GM12878 (cell line): ENCODE results near the gene PSIP1. TPM values are rescaled to one million over a fixed set of nuclear protein-coding genes. Genes with fewer than 3 reads are reported as not detected.

ENCODE experiments used
- ATF7 ChIP-seq: fragments of 450-650 bp; IDR thresholded peaks from 2 replicates; pipeline ENCODE4 v1.6.1; 2016; ENCODE audit warnings: low read depth, mild to moderate bottlenecking
- CBX5 ChIP-seq: sonication (generic); IDR thresholded peaks from 2 replicates; pipeline ENCODE4 v1.6.1; 2016; ENCODE audit warnings: low read depth, moderate library complexity, mild to moderate bottlenecking, inconsistent platforms
- CHD1 ChIP-seq: IDR thresholded peaks from 2 replicates; pipeline ENCODE4 v1.6.1; 2012; ENCODE audit warnings: low read depth, low read length, improper control_type of control experiment
- CHD2 ChIP-seq: IDR thresholded peaks from 2 replicates; pipeline ENCODE4 v1.6.1; 2011; ENCODE audit warnings: low read depth, low read length, improper control_type of control experiment, borderline replicate concordance
- CREB1 ChIP-seq: IDR thresholded peaks from 2 replicates; pipeline ENCODE4 v1.6.1; 2012; ENCODE audit warnings: low read depth, mild to moderate bottlenecking, inconsistent platforms
- DPF2 ChIP-seq: fragments of 450-650 bp; IDR thresholded peaks from 2 replicates; pipeline ENCODE4 v1.6.1; 2017; ENCODE audit warnings: mild to moderate bottlenecking
- ESRRA ChIP-seq: IDR thresholded peaks from 2 replicates; pipeline ENCODE4 v1.6.1; 2012; ENCODE audit warnings: mild to moderate bottlenecking, low read length, improper control_type of control experiment
- EZH2 ChIP-seq: IDR thresholded peaks from 2 replicates; pipeline ENCODE4 v1.6.1; 2012; ENCODE audit warnings: low read depth, mild to moderate bottlenecking, control low read depth, inconsistent platforms, low read length, borderline replicate concordance; ENCODE audit not compliant: control insufficient read depth
- FOS ChIP-seq: IDR thresholded peaks from 3 replicates; pipeline ENCODE4 v1.6.1; 2011; ENCODE audit warnings: borderline replicate concordance; ENCODE audit not compliant: insufficient read length; ENCODE audit errors: extremely low read depth
- GABPA ChIP-seq: IDR thresholded peaks from 2 replicates; pipeline ENCODE4 v1.6.1; 2014; ENCODE audit warnings: antibody characterized with exemption, low read depth, mild to moderate bottlenecking, inconsistent platforms
- LARP7 ChIP-seq: fragments of 450-650 bp; IDR thresholded peaks from 2 replicates; pipeline ENCODE4 v1.6.1; 2017; ENCODE audit warnings: mild to moderate bottlenecking
- MEF2B ChIP-seq: fragments of 450-650 bp; IDR thresholded peaks from 2 replicates; pipeline ENCODE4 v1.6.1; 2018; ENCODE audit warnings: mild to moderate bottlenecking, moderate library complexity; ENCODE audit not compliant: partially characterized antibody, poor library complexity, severe bottlenecking
- MTA3 ChIP-seq: IDR thresholded peaks from 2 replicates; pipeline ENCODE4 v1.6.1; 2012; ENCODE audit warnings: low read length, inconsistent platforms, borderline replicate concordance
- MYC ChIP-seq: IDR thresholded peaks from 2 replicates; pipeline ENCODE4 v1.6.1; 2011; ENCODE audit warnings: mild to moderate bottlenecking, low read length, moderate library complexity, inconsistent platforms; ENCODE audit not compliant: insufficient read depth, insufficient replicate concordance, insufficient read length, severe bottlenecking
- NFYB ChIP-seq: IDR thresholded peaks from 2 replicates; pipeline ENCODE4 v1.6.1; 2011; ENCODE audit warnings: low read depth, mild to moderate bottlenecking, low read length, improper control_type of control experiment, moderate library complexity; ENCODE audit not compliant: insufficient read depth
- NR2C2 ChIP-seq: IDR thresholded peaks from 2 replicates; pipeline ENCODE4 v1.6.1; 2011; ENCODE audit warnings: borderline replicate concordance, low read depth; ENCODE audit not compliant: control insufficient read depth, insufficient read length
- NRF1 ChIP-seq: conservative IDR thresholded peaks from 2 replicates; pipeline ENCODE4 v1.6.1; 2011; ENCODE audit warnings: mild to moderate bottlenecking, low read depth, low read length, improper control_type of control experiment
- RAD51 ChIP-seq: fragments of 450-650 bp; IDR thresholded peaks from 2 replicates; pipeline ENCODE4 v1.6.1; 2016; ENCODE audit warnings: moderate library complexity, mild to moderate bottlenecking, inconsistent platforms
- SREBF1 ChIP-seq: IDR thresholded peaks from 2 replicates; pipeline ENCODE4 v1.6.1; 2012; ENCODE audit warnings: mild to moderate bottlenecking, low read length
- SUPT20H ChIP-seq: IDR thresholded peaks from 2 replicates; pipeline ENCODE4 v1.6.1; 2011; ENCODE audit warnings: low read depth, mild to moderate bottlenecking, low read length, moderate library complexity, borderline replicate concordance; ENCODE audit not compliant: control insufficient read depth
- SUZ12 ChIP-seq: fragments of 200-600 bp; sonication (generic); IDR thresholded peaks from one replicate; pipeline ENCODE4 v1.6.1; 2018; ENCODE audit warnings: antibody characterized with exemption, mild to moderate bottlenecking; ENCODE audit not compliant: unreplicated experiment
- TCF12 ChIP-seq: IDR thresholded peaks from 2 replicates; pipeline ENCODE4 v1.6.1; 2011; ENCODE audit warnings: low read depth, mild to moderate bottlenecking, low read length
- ZNF24 ChIP-seq: fragments of 450-650 bp; IDR thresholded peaks from 2 replicates; pipeline ENCODE4 v1.6.1; 2017; ENCODE audit warnings: antibody characterized with exemption, mild to moderate bottlenecking
- ZZZ3 ChIP-seq: IDR thresholded peaks from 2 replicates; pipeline ENCODE4 v1.6.1; 2011; ENCODE audit warnings: low read depth; ENCODE audit not compliant: control insufficient read depth, insufficient read length
- polyA plus RNA-seq, 11 experiments: library from polyadenylated mRNA; depleted of rRNA in 4 of 11; unstranded in 6 of 11; stranded (reverse) in 5 of 11; fragments of >200 nt; fragmentation: Nextera tagmentation in 4 of 11; fragmentation: Illumina TruSeq in 1 of 11; extraction: Ambion mirVana in 4 of 11; extraction: Trizol in 1 of 11; gene quantifications; 1 replicate in 1 of 11; 2 replicates in 10 of 11; pipeline versions ENCODE4 v1.2.1 to v1.2.3, GENCODE V29; 2011 to 2016; ENCODE audit warnings: inconsistent platforms in 2 of 11, missing spikeins in 2 of 11, low read depth in 1 of 11
- total RNA-seq, 4 experiments: library from RNA; depleted of rRNA in 3 of 4; stranded (reverse); fragments of >200 nt in 3 of 4; fragmentation: Illumina TruSeq in 1 of 4; extraction: Trizol in 1 of 4; gene quantifications; 2 replicates each; pipeline versions ENCODE4 v1.2.1 to v1.2.3, GENCODE V29; 2013 to 2021
- TF ChIP-seq, protein P1 (sequence below): fragments of 450-650 bp; IDR thresholded peaks from 2 replicates; pipeline ENCODE4 v1.6.1; 2017; ENCODE audit warnings: antibody characterized with exemption, mild to moderate bottlenecking, moderate library complexity
- TF ChIP-seq, protein P2 (sequence below): fragments of 450-650 bp; IDR thresholded peaks from 2 replicates; pipeline ENCODE4 v1.6.1; 2014; ENCODE audit warnings: mild to moderate bottlenecking

Gene PSIP1
- total and polyA plus RNA-seq, 10 of the 15 experiments (the other 5 are each of a cell fraction or from before 2014, with no cell fraction given), result 75.5 to 299 (median 173) TPM

DNA sequence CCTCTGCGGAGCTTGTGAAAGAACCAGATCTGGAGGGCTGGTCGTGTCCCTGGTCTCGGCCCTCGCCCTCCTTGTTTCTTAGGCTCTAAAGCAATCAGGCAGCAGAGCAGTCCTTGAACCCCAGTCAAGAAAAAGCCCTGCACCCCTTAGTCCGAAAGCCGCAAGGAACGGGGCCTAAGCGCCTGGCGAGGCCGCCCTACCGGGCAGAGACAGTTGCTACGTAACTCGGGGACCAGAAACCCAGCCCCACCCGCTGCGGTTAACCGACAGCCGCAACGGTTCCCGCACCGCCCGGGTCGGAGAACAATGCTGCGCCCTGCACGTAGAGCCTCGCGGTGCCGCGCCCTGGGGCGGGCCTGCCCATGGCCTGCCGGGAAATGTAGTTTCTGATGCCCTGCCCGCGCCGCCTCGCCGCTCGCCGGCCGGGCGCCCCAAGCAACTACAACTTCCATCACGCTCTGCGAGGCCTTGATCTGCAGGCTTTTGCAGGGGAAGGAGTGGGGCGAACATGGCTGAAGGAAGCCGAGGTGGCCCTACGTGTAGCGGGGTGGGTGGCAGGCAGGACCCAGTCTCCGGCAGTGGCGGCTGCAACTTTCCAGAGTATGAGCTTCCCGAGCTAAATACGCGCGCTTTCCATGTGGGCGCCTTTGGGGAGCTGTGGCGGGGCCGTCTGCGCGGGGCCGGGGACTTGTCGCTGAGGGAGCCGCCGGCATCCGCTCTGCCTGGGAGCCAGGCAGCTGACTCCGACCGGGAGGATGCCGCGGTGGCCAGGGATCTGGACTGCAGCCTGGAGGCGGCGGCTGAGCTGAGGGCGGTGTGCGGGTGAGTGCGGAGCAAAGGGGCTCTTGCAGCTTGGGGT, 88.2 kb downstream of the PSIP1 start, which contains the start of gene SNAPC3 (continued):
- TF ChIP-seq ZNF24 (0 out of 2 replicates have a peak, but pooled peaks have one; percentile 12), CREB1 (peak; percentile 85), NFYB (no peak), SUZ12 (no peak), GABPA (no peak), MTA3 (no peak), LARP7 (peak; percentile 81; the same call in 1 of the 2 replicates), NR2C2 (no peak), ZZZ3 (no peak), TCF12 (peak; percentile 27; the same call in 1 of the 2 replicates), SREBF1 (peak; percentile 84), CHD1 (no peak), ATF7 (no peak), CHD2 (peak; percentile 97), RAD51 (no peak), ESRRA (0 out of 2 replicates have a peak, but pooled peaks have one; percentile 65), DPF2 (peak; percentile 94), NRF1 (no peak), MEF2B (no peak), SUPT20H (no peak), FOS (no peak), CBX5 (0 out of 2 replicates have a peak, but pooled peaks have one; percentile 13), EZH2 (no peak), MYC (no peak)
- TF ChIP-seq, protein P1, sequence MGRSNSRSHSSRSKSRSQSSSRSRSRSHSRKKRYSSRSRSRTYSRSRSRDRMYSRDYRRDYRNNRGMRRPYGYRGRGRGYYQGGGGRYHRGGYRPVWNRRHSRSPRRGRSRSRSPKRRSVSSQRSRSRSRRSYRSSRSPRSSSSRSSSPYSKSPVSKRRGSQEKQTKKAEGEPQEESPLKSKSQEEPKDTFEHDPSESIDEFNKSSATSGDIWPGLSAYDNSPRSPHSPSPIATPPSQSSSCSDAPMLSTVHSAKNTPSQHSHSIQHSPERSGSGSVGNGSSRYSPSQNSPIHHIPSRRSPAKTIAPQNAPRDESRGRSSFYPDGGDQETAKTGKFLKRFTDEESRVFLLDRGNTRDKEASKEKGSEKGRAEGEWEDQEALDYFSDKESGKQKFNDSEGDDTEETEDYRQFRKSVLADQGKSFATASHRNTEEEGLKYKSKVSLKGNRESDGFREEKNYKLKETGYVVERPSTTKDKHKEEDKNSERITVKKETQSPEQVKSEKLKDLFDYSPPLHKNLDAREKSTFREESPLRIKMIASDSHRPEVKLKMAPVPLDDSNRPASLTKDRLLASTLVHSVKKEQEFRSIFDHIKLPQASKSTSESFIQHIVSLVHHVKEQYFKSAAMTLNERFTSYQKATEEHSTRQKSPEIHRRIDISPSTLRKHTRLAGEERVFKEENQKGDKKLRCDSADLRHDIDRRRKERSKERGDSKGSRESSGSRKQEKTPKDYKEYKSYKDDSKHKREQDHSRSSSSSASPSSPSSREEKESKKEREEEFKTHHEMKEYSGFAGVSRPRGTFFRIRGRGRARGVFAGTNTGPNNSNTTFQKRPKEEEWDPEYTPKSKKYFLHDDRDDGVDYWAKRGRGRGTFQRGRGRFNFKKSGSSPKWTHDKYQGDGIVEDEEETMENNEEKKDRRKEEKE, result no peak
- TF ChIP-seq, protein P2, sequence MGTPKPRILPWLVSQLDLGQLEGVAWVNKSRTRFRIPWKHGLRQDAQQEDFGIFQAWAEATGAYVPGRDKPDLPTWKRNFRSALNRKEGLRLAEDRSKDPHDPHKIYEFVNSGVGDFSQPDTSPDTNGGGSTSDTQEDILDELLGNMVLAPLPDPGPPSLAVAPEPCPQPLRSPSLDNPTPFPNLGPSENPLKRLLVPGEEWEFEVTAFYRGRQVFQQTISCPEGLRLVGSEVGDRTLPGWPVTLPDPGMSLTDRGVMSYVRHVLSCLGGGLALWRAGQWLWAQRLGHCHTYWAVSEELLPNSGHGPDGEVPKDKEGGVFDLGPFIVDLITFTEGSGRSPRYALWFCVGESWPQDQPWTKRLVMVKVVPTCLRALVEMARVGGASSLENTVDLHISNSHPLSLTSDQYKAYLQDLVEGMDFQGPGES, result no peak
